HepG2 (cell line): Measurements from ENCODE around the gene PCSK2. TPM values are rescaled to one million over a fixed set of nuclear protein-coding genes. Genes with fewer than 3 reads are reported as not detected.

Experiments
- ATAC-seq: fragments of 200-7000 bp; cut with Tn5 transposase; 3 replicates; pipeline ENCODE4 v1.9.1; 2020; ENCODE audit warnings: mild to moderate bottlenecking, moderate library complexity
- BruUV-seq: library from RNA; stranded (reverse); fragments of 400-500 nt; replicated peaks from 2 replicates; lab custom pipeline; 2021; lab: Mats Ljungman, UMichigan
- CTCF ChIA-PET: fragments of 300-600 bp; formaldehyde crosslinking; extraction: SDS; loops from one replicate; lab custom pipeline; 2021; ENCODE audit warnings: low total read pairs, inconsistent platforms, low intra/inter-chr PET ratio; lab: Yijun Ruan, JAX
- POLR2A ChIA-PET: fragments of 350-600 bp; sonication (Branson Sonifier 250); formaldehyde crosslinking; loops from one replicate; lab custom pipeline; 2020; ENCODE audit warnings: antibody characterized with exemption, inconsistent platforms; lab: Yijun Ruan, JAX
- DNase-seq: peaks from one replicate; pipeline ENCODE4 v3.0.0-alpha.2; 2015; ENCODE audit warnings: low spot score
- FAIRE-seq: peaks from 3 replicates; lab custom pipeline; 2011; peaks lifted over from hg19 to GRCh38; lab: Jason Lieb, UNC
- H2AFZ ChIP-seq: one replicate; pipeline ENCODE4 v1.6.1; 2011; ENCODE audit warnings: low read length, inconsistent platforms
- H3K27ac ChIP-seq: fragments of 300-600 bp; 3 replicates; pipeline ENCODE4 v1.8.0; 2011; ENCODE audit warnings: mixed run types, mild to moderate bottlenecking, mixed read lengths, low read length, inconsistent platforms; ENCODE audit not compliant: insufficient read depth; ENCODE audit errors: extremely low read length
- H3K27me3 ChIP-seq, 2 experiments: fragments of 200-600 bp in 1 of 2; 2 replicates in 1 of 2; 3 replicates in 1 of 2; pipeline versions ENCODE4 v1.6.0 to v1.8.0; 2011; ENCODE audit warnings: low read length in 2 of 2, mild to moderate bottlenecking in 2 of 2, moderate library complexity in 2 of 2, inconsistent platforms in 1 of 2; ENCODE audit not compliant: insufficient read depth in 2 of 2, control insufficient read depth in 1 of 2
- H3K36me3 ChIP-seq, 2 experiments: fragments of 200-600 bp in 1 of 2; replicated peaks in 1 of 2; 2 replicates in 1 of 2; 3 replicates in 1 of 2; pipeline versions ENCODE4 v1.5.1 to v1.8.0; 2011; ENCODE audit warnings: low read length in 2 of 2, inconsistent platforms in 1 of 2; ENCODE audit not compliant: insufficient read depth in 2 of 2, control insufficient read depth in 1 of 2
- H3K4me1 ChIP-seq: 2 replicates; pipeline ENCODE4 v1.5.1; 2012; ENCODE audit warnings: low read length, inconsistent platforms; ENCODE audit not compliant: insufficient read depth
- H3K4me2 ChIP-seq: 2 replicates; pipeline ENCODE4 v1.6.0; 2011; ENCODE audit warnings: low read depth, low read length, inconsistent platforms
- H3K4me3 ChIP-seq, 3 experiments: fragments of 200-600 bp in 1 of 3; sonication (generic), shearing (Covaris generic) in 1 of 3; replicated peaks in 1 of 3; 2 replicates each; pipeline ENCODE4 v1.5.1; 2011 to 2016; ENCODE audit warnings: low read length in 3 of 3, inconsistent platforms in 2 of 3, low read depth in 2 of 3, mild to moderate bottlenecking in 2 of 3, control low read depth in 1 of 3, mixed read lengths in 1 of 3; ENCODE audit not compliant: insufficient read depth in 1 of 3
- H3K79me2 ChIP-seq: one replicate; pipeline ENCODE4 v1.6.1; 2011; ENCODE audit warnings: low read length, inconsistent platforms; ENCODE audit not compliant: insufficient read depth
- H3K9ac ChIP-seq: 2 replicates; pipeline ENCODE4 v1.6.0; 2011; ENCODE audit warnings: mild to moderate bottlenecking, low read depth, low read length, inconsistent platforms; ENCODE audit not compliant: insufficient read depth
- H3K9me3 ChIP-seq: 2 replicates; pipeline ENCODE4 v1.5.1; 2012; ENCODE audit warnings: mild to moderate bottlenecking, low read length
- H4K20me1 ChIP-seq: 2 replicates; pipeline ENCODE4 v1.6.0; 2011; ENCODE audit warnings: inconsistent platforms, mild to moderate bottlenecking, low read length, moderate library complexity; ENCODE audit not compliant: insufficient read depth
- ZNF629 ChIP-seq: sonication (generic); formaldehyde crosslinking; conservative IDR thresholded peaks from 2 replicates; pipeline ENCODE4 v1.5.0; 2020; ENCODE audit warnings: missing genetic modification reagents
- ZNF670 ChIP-seq: sonication (generic); formaldehyde crosslinking; IDR thresholded peaks from 2 replicates; pipeline ENCODE4 v1.8.0; 2022; ENCODE audit warnings: mild to moderate bottlenecking, missing genetic modification reagents, borderline replicate concordance
- WGBS: methylation state at CpG from one replicate; pipeline ENCODE4 v1.1.6; 2017; ENCODE audit warnings: low lambda C conversion rate; 5-methylcytosine and 5-hydroxymethylcytosine counted together
- in situ Hi-C: cut with HindIII; loops from 2 replicates; pipeline ENCODE4 v1.10.0; 2017; ENCODE audit warnings: low pct_unique_long_range_greater_than_20kb; ENCODE audit not compliant: extremely low pct_ligation_motif_present
- intact Hi-C: fragments of 100-400 bp; cut with micrococcal nuclease; formaldehyde crosslinking; loops from one replicate; pipeline ENCODE4 v1.10.0; 2022; ENCODE audit not compliant: unreplicated experiment
- polyA plus RNA-seq, 8 experiments: library from polyadenylated mRNA; depleted of rRNA in 3 of 8; stranded (reverse) in 7 of 8; unstranded in 1 of 8; fragments of >200 nt; fragmentation: Illumina TruSeq in 4 of 8; extraction: Trizol in 4 of 8; gene quantifications; 2 replicates each; pipeline versions ENCODE4 v1.2.1 to v1.2.3, GENCODE V29; 2011 to 2016; ENCODE audit warnings: low read depth in 4 of 8, missing spikeins in 1 of 8, mixed read lengths in 1 of 8; ENCODE audit not compliant: insufficient read depth in 1 of 8
- total RNA-seq, 5 experiments: library from RNA; depleted of rRNA; stranded (reverse); fragments of >200 nt; fragmentation: Illumina TruSeq; extraction: Trizol; gene quantifications; 2 replicates each; pipeline ENCODE4 v1.2.3, GENCODE V29; 2016; ENCODE audit warnings: low read depth in 1 of 5
- TF ChIP-seq, protein P1 (sequence below): sonication (generic); formaldehyde crosslinking; IDR thresholded peaks from 2 replicates; pipeline ENCODE4 v1.4.0; 2020; ENCODE audit warnings: missing genetic modification reagents
- TF ChIP-seq, protein P2 (sequence below): sonication (generic); formaldehyde crosslinking; IDR thresholded peaks from 2 replicates; pipeline ENCODE4 v1.4.0; 2020; ENCODE audit warnings: mild to moderate bottlenecking, missing genetic modification reagents

The PCSK2 gene
- total and polyA plus RNA-seq, 2 of the 13 experiments (the other 11 are each of a cell fraction or from before 2014, with no cell fraction given): not detected

DNA sequence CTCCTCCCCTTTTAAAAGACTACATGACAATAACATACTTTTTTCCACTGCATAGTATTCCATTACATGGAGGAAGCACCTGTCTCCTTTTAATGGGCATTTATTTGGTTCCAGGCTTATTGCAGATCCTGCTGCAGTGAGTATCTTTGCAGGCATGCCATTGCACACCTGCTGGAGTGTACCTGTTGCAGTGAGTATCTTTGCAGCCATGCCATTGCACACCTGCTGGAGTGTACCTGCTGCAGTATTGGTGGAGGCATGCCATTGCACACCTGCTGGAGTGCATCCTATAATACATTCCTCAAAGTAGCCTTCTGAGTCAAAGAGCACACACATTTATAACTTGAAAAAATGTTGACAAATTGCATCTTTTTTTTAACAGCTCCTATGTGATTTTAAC lies 302.7 kb downstream of the PCSK2 start (continued):
- TF ChIP-seq, protein P1, sequence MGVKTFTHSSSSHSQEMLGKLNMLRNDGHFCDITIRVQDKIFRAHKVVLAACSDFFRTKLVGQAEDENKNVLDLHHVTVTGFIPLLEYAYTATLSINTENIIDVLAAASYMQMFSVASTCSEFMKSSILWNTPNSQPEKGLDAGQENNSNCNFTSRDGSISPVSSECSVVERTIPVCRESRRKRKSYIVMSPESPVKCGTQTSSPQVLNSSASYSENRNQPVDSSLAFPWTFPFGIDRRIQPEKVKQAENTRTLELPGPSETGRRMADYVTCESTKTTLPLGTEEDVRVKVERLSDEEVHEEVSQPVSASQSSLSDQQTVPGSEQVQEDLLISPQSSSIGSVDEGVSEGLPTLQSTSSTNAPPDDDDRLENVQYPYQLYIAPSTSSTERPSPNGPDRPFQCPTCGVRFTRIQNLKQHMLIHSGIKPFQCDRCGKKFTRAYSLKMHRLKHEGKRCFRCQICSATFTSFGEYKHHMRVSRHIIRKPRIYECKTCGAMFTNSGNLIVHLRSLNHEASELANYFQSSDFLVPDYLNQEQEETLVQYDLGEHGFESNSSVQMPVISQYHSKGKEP (CRISPR knock-in tag): no peak
- TF ChIP-seq, protein P2, sequence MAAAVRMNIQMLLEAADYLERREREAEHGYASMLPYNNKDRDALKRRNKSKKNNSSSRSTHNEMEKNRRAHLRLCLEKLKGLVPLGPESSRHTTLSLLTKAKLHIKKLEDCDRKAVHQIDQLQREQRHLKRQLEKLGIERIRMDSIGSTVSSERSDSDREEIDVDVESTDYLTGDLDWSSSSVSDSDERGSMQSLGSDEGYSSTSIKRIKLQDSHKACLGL: no peak

DNA sequence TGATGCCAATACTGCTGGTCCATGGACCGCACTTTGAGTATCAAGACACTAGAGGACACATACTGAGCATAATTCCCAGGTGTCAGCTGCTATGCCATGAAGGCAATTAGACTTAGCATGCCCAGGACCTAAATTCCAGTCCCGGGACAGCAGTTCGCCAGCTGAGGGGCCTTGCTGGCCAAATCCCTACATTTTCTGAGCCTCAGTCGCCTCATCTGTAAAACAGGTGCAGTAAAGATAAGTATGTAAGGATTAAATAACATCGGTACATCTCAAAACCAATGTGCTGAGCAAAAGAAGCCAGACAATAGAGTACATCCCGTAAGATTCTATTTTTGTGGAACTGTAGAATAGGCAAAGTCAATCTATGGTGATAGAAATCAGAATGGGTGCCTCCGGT lies 303.3 kb downstream of the PCSK2 start:
- peaks cover 27% of the 10 kb centered on the region for H3K4me1 ChIP-seq
- H3K4me3 ChIP-seq: no peak overlapping the region
- TF ChIP-seq ZNF670 (CRISPR knock-in tag) (no peak), ZNF629 (CRISPR knock-in tag) (peak; percentile 65)
- WGBS: 63% methylated on average over 7 of the region's 7 CpGs
- H3K9ac ChIP-seq: no peak overlapping the region
- in situ Hi-C loops: loop anchor here (10.0 kb wide), 1 partner anchor 405 kb away; no protein-coding TSS in a partner anchor
- FAIRE-seq (no peak), ATAC-seq (no peak), DNase-seq (no peak)
- H3K79me2 ChIP-seq: no peaks in the 10 kb centered on the region
- no peaks in the 10 kb centered on the region for H3K9me3 ChIP-seq
- no peak overlapping the region for H3K27ac ChIP-seq
- intact Hi-C loops: loop anchor here (5.0 kb wide), 1 partner anchor 467 kb away; no protein-coding TSS in a partner anchor
- peaks cover 0 to 10% of the 10 kb centered on the region in 2 experiments; a peak in 2 of 5 replicates for H3K27me3 ChIP-seq
- BruUV-seq: no TSS peak
- H3K4me2 ChIP-seq: no peak overlapping the region
- POLR2A ChIA-PET: no interaction called here
- no peaks in the 10 kb centered on the region; the same call in 1 of the 2 replicates for H4K20me1 ChIP-seq
- no peaks in the 10 kb centered on the region for H3K36me3 ChIP-seq
- CTCF ChIA-PET: no interaction called here
- no peak overlapping the region for H2AFZ ChIP-seq
